HepG2 (cell line): Measurements from ENCODE around the gene LDLR. TPM values are rescaled to one million over a fixed set of nuclear protein-coding genes. Genes with fewer than 3 reads are reported as not detected.

Experiments
- CREB3 ChIP-seq: sonication (generic); formaldehyde crosslinking; IDR thresholded peaks from 2 replicates; pipeline ENCODE4 v1.5.0; 2020; ENCODE audit warnings: missing genetic modification reagents
- DNMT1 ChIP-seq: sonication (generic); formaldehyde crosslinking; IDR thresholded peaks from 2 replicates; pipeline ENCODE4 v1.5.1; 2020; ENCODE audit warnings: mild to moderate bottlenecking, missing genetic modification reagents
- HIC2 ChIP-seq: sonication (generic); formaldehyde crosslinking; IDR thresholded peaks from 2 replicates; pipeline ENCODE4 v1.9.0; 2022; ENCODE audit warnings: low read depth, missing genetic modification reagents
- KAT7 ChIP-seq: IDR thresholded peaks from 2 replicates; pipeline ENCODE4 v1.6.1; 2018; ENCODE audit warnings: borderline replicate concordance, missing compliant biosample characterization
- NFE2L1 ChIP-seq: sonication (generic); formaldehyde crosslinking; IDR thresholded peaks from 2 replicates; pipeline ENCODE4 v1.4.0; 2020; ENCODE audit warnings: missing genetic modification reagents, mild to moderate bottlenecking, borderline replicate concordance
- NFIB ChIP-seq: sonication (generic); formaldehyde crosslinking; IDR thresholded peaks from 2 replicates; pipeline ENCODE4 v1.9.0; 2021; ENCODE audit warnings: missing genetic modification reagents, mild to moderate bottlenecking, borderline replicate concordance
- PAX8 ChIP-seq: sonication (generic); formaldehyde crosslinking; IDR thresholded peaks from 2 replicates; pipeline ENCODE4 v1.8.0; 2022; ENCODE audit warnings: mild to moderate bottlenecking, missing genetic modification reagents, borderline replicate concordance
- PHB2 ChIP-seq: fragments of 450-650 bp; IDR thresholded peaks from 2 replicates; pipeline ENCODE4 v1.6.1; 2018; ENCODE audit not compliant: partially characterized antibody
- POLR2A ChIP-seq, 2 experiments: IDR thresholded peaks; 2 replicates each; pipeline ENCODE4 v1.6.1; 2011; ENCODE audit warnings: low read depth in 2 of 2, low read length in 2 of 2, mild to moderate bottlenecking in 1 of 2, moderate library complexity in 1 of 2; ENCODE audit not compliant: insufficient read depth in 1 of 2
- POLR2AphosphoS5 ChIP-seq: IDR thresholded peaks from 2 replicates; pipeline ENCODE4 v1.6.1; 2012; ENCODE audit warnings: low read depth, low read length
- PRPF4 ChIP-seq: fragments of 200-400 bp; formaldehyde crosslinking; IDR thresholded peaks from 2 replicates; pipeline ENCODE4 v1.6.1; 2016; ENCODE audit warnings: low read length, low read depth; ENCODE audit not compliant: poor library complexity, severe bottlenecking
- RBAK ChIP-seq: sonication (generic); formaldehyde crosslinking; IDR thresholded peaks from 2 replicates; pipeline ENCODE4 v1.5.1; 2020; ENCODE audit warnings: mild to moderate bottlenecking, missing genetic modification reagents
- RFXANK ChIP-seq: IDR thresholded peaks from 2 replicates; pipeline ENCODE4 v1.6.1; 2016
- TCF12 ChIP-seq, 2 experiments: fragments of 450-650 bp in 1 of 2; sonication (generic) in 1 of 2; formaldehyde crosslinking in 1 of 2; IDR thresholded peaks; 2 replicates each; pipeline versions ENCODE4 v1.6.1 to v1.8.0; 2017 to 2022; ENCODE audit warnings: antibody characterized with exemption in 1 of 2, mild to moderate bottlenecking in 1 of 2, missing genetic modification reagents in 1 of 2, moderate library complexity in 1 of 2
- ZMAT3 ChIP-seq: sonication (generic); formaldehyde crosslinking; conservative IDR thresholded peaks from 2 replicates; pipeline ENCODE4 v1.7.0; 2021; ENCODE audit warnings: missing genetic modification reagents
- ZNF296 ChIP-seq: sonication (generic); formaldehyde crosslinking; conservative IDR thresholded peaks from 2 replicates; pipeline ENCODE4 v1.5.0; 2020; ENCODE audit warnings: mild to moderate bottlenecking, missing genetic modification reagents
- ZNF513 ChIP-seq: sonication (generic); formaldehyde crosslinking; conservative IDR thresholded peaks from 2 replicates; pipeline ENCODE4 v1.5.0; 2020; ENCODE audit warnings: missing genetic modification reagents
- ZNF589 ChIP-seq: sonication (generic); formaldehyde crosslinking; conservative IDR thresholded peaks from 2 replicates; pipeline ENCODE4 v1.8.0; 2022; ENCODE audit warnings: mild to moderate bottlenecking, moderate library complexity, missing genetic modification reagents
- ZNF607 ChIP-seq: sonication (generic); formaldehyde crosslinking; IDR thresholded peaks from 2 replicates; pipeline ENCODE4 v1.5.1; 2020; ENCODE audit warnings: missing genetic modification reagents, mild to moderate bottlenecking, borderline replicate concordance
- ZSCAN22 ChIP-seq: sonication (generic); formaldehyde crosslinking; IDR thresholded peaks from 2 replicates; pipeline ENCODE4 v1.4.0; 2020; ENCODE audit warnings: mild to moderate bottlenecking, missing genetic modification reagents
- polyA plus RNA-seq, 8 experiments: library from polyadenylated mRNA; depleted of rRNA in 3 of 8; stranded (reverse) in 7 of 8; unstranded in 1 of 8; fragments of >200 nt; fragmentation: Illumina TruSeq in 4 of 8; extraction: Trizol in 4 of 8; gene quantifications; 2 replicates each; pipeline versions ENCODE4 v1.2.1 to v1.2.3, GENCODE V29; 2011 to 2016; ENCODE audit warnings: low read depth in 4 of 8, missing spikeins in 1 of 8, mixed read lengths in 1 of 8; ENCODE audit not compliant: insufficient read depth in 1 of 8
- total RNA-seq, 5 experiments: library from RNA; depleted of rRNA; stranded (reverse); fragments of >200 nt; fragmentation: Illumina TruSeq; extraction: Trizol; gene quantifications; 2 replicates each; pipeline ENCODE4 v1.2.3, GENCODE V29; 2016; ENCODE audit warnings: low read depth in 1 of 5
- TF ChIP-seq, protein P1 (sequence below): sonication (generic); formaldehyde crosslinking; IDR thresholded peaks from 2 replicates; pipeline ENCODE4 v1.8.0; 2022; ENCODE audit warnings: mild to moderate bottlenecking, missing genetic modification reagents, borderline replicate concordance
- TF ChIP-seq, protein P2 (sequence below): sonication (generic); formaldehyde crosslinking; IDR thresholded peaks from 2 replicates; pipeline ENCODE4 v1.9.0; 2021; ENCODE audit warnings: missing genetic modification reagents, borderline replicate concordance

The LDLR gene
- total and polyA plus RNA-seq, 2 of the 13 experiments (the other 11 are each of a cell fraction or from before 2014, with no cell fraction given): 51.6 to 92.5 TPM

- TF ChIP-seq ZSCAN22 (CRISPR knock-in tag) (no peak), ZNF607 (peak; percentile 89), ZNF513 (CRISPR knock-in tag) (peak; percentile 70; the same call in 1 of the 2 replicates), POLR2A (IDR thresholded peaks at IDR 0.05; ENCODE audit: insufficient read depth in 1 of 2, low read depth in 2 of 2, low read length in 2 of 2) (peak in 1 of 2 experiments; percentile 65; a peak in 2 of 4 replicates), RFXANK (CRISPR knock-in tag) (no peak), ZNF589 (CRISPR knock-in tag) (no peak), CREB3 (no peak), ZMAT3 (CRISPR knock-in tag) (0 out of 2 replicates have a peak, but pooled peaks have one; percentile 15), DNMT1 (CRISPR knock-in tag) (no peak), PRPF4 (no peak), HIC2 (CRISPR knock-in tag) (no peak), POLR2AphosphoS5 (peak; percentile 44; the same call in 1 of the 2 replicates), TCF12 (IDR thresholded peaks at IDR 0.05) (no peak), TCF12 (CRISPR knock-in tag; IDR thresholded peaks at IDR 0.05) (peak; percentile 76), NFIB (CRISPR knock-in tag) (no peak), NFE2L1 (no peak), KAT7 (CRISPR knock-in tag) (no peak), PAX8 (CRISPR knock-in tag) (no peak), RBAK (CRISPR knock-in tag) (no peak), PHB2 (no peak), ZNF296 (no peak)
- TF ChIP-seq, protein P1, sequence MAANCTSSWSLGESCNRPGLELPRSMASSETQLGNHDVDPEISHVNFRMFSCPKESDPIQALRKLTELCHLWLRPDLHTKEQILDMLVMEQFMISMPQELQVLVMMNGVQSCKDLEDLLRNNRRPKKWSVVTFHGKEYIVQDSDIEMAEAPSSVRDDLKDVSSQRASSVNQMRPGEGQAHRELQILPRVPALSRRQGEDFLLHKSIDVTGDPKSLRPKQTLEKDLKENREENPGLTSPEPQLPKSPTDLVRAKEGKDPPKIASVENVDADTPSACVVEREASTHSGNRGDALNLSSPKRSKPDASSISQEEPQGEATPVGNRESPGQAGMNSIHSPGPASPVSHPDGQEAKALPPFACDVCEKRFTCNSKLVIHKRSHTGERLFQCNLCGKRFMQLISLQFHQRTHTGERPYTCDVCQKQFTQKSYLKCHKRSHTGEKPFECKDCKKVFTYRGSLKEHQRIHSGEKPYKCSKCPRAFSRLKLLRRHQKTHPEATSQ (CRISPR knock-in tag): no peak
- TF ChIP-seq, protein P2, sequence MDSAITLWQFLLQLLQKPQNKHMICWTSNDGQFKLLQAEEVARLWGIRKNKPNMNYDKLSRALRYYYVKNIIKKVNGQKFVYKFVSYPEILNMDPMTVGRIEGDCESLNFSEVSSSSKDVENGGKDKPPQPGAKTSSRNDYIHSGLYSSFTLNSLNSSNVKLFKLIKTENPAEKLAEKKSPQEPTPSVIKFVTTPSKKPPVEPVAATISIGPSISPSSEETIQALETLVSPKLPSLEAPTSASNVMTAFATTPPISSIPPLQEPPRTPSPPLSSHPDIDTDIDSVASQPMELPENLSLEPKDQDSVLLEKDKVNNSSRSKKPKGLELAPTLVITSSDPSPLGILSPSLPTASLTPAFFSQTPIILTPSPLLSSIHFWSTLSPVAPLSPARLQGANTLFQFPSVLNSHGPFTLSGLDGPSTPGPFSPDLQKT: no peak
Observed at GRCh38 chr19:11142528-11143171, 53.4 kb downstream of the LDLR start (continued).
